OCI-LY1 (cell line): ENCODE data around the gene ZFP36L2.

Experiments
- H2AFZ ChIP-seq: fragments of 200-600 bp; sonication (generic), shearing (Covaris generic); 2 replicates; pipeline ENCODE4 v1.6.0; 2014; ENCODE audit warnings: antibody characterized with exemption, mild to moderate bottlenecking, low read length
- H3F3A ChIP-seq: fragments of 200-600 bp; sonication (generic), shearing (Covaris generic); 2 replicates; pipeline ENCODE4 v1.6.0; 2014; ENCODE audit warnings: mild to moderate bottlenecking, antibody characterized with exemption, low read length, moderate library complexity; ENCODE audit not compliant: insufficient read depth
- H3K27ac ChIP-seq: fragments of 200-600 bp; sonication (generic); 2 replicates; pipeline ENCODE4 v1.5.1; 2014; ENCODE audit warnings: low read length, mixed run types, mild to moderate bottlenecking, low read depth; ENCODE audit not compliant: poor library complexity, severe bottlenecking
- H3K27me3 ChIP-seq: fragments of 200-600 bp; sonication (generic); 2 replicates; pipeline ENCODE4 v1.6.0; 2014; ENCODE audit warnings: antibody characterized with exemption, mild to moderate bottlenecking, low read length, moderate library complexity; ENCODE audit not compliant: insufficient read depth
- H3K36me3 ChIP-seq: fragments of 200-600 bp; sonication (generic); 2 replicates; pipeline ENCODE4 v1.6.1; 2014; ENCODE audit warnings: mild to moderate bottlenecking, antibody characterized with exemption, low read length, moderate library complexity, mixed read lengths; ENCODE audit not compliant: insufficient read depth
- H3K4me1 ChIP-seq: fragments of 200-600 bp; sonication (generic); 2 replicates; pipeline ENCODE4 v1.5.1; 2014; ENCODE audit warnings: mild to moderate bottlenecking, low read length, moderate library complexity; ENCODE audit not compliant: insufficient read depth, severe bottlenecking
- H3K4me2 ChIP-seq: fragments of 200-600 bp; sonication (generic), shearing (Covaris generic); 2 replicates; pipeline ENCODE4 v1.6.1; 2014; ENCODE audit warnings: low read length
- H3K4me3 ChIP-seq: fragments of 200-600 bp; sonication (generic); 2 replicates; pipeline ENCODE4 v1.5.1; 2014; ENCODE audit warnings: low read length, low read depth, mild to moderate bottlenecking, mixed read lengths; ENCODE audit not compliant: poor library complexity, severe bottlenecking
- H3K79me2 ChIP-seq: fragments of 200-600 bp; shearing (Covaris generic); 2 replicates; pipeline ENCODE4 v1.6.1; 2016; ENCODE audit warnings: mixed run types, low read length, mixed read lengths; ENCODE audit not compliant: insufficient read depth
- H3K9ac ChIP-seq: fragments of 200-600 bp; sonication (generic), shearing (Covaris generic); 2 replicates; pipeline ENCODE4 v1.6.1; 2014; ENCODE audit warnings: mild to moderate bottlenecking, low read length, mixed read lengths
- H3K9me2 ChIP-seq: fragments of 200-600 bp; sonication (generic), shearing (Covaris generic); 2 replicates; pipeline ENCODE4 v1.6.1; 2014; ENCODE audit warnings: low read depth, mild to moderate bottlenecking, low read length, mixed read lengths
- H3K9me3 ChIP-seq: fragments of 200-600 bp; shearing (Covaris generic); 2 replicates; pipeline ENCODE4 v1.6.1; 2014; ENCODE audit warnings: low read length, mixed read lengths
- H4K20me1 ChIP-seq: fragments of 200-600 bp; sonication (generic), shearing (Covaris generic); 2 replicates; pipeline ENCODE4 v1.6.0; 2016; ENCODE audit warnings: mild to moderate bottlenecking, low read length; ENCODE audit not compliant: insufficient read depth
- EZH2 ChIP-seq: fragments of 200-600 bp; sonication (generic), shearing (Covaris generic); IDR thresholded peaks from 2 replicates; pipeline ENCODE4 v1.8.0; 2017; ENCODE audit warnings: borderline replicate concordance, mixed run types, mild to moderate bottlenecking, antibody characterized with exemption, low read length, moderate library complexity, mixed read lengths
- TF ChIP-seq, protein P1 (sequence below): fragments of 200-600 bp; sonication (generic), shearing (Covaris generic); IDR thresholded peaks from 2 replicates; pipeline ENCODE4 v1.5.1; 2017; ENCODE audit warnings: mild to moderate bottlenecking, antibody characterized with exemption, low read length, moderate library complexity, mixed read lengths

ZFP36L2 gene

DNA sequence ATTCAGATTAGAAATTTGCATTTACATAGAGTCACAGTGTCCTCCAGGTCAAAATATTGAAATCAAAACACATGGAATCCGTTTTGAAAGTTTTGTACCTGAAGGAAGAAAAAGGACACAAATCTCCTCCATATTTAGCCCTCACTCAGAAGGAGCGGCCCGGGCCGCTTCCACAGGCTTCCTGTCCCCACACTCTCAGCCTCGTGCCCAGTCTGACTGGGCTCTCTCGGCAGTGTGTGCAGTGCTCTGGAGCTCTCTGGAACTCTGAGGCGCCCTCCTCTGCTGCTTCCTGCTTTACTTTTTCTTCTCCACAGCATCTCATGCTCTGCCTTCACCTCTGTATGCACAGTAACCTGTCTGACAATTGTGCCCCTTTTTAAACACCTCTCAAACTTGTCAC, 22.2 kb upstream of the ZFP36L2 start:
- Histone ChIP-seq H3K9me2 (no peaks in the 10 kb centered on the region), H3K4me3 (no peak overlapping the region), H3K4me1 (no peaks in the 10 kb centered on the region), H3K79me2 (no peaks in the 10 kb centered on the region), H3F3A (no peaks in the 10 kb centered on the region), H3K27me3 (no peaks in the 10 kb centered on the region), H4K20me1 (no peaks in the 10 kb centered on the region), H2AFZ (no peak overlapping the region), H3K4me2 (no peak overlapping the region), H3K9ac (no peak overlapping the region), H3K27ac (no peak overlapping the region), H3K36me3 (no peaks in the 10 kb centered on the region), H3K9me3 (no peaks in the 10 kb centered on the region)
- TF ChIP-seq, protein P1, sequence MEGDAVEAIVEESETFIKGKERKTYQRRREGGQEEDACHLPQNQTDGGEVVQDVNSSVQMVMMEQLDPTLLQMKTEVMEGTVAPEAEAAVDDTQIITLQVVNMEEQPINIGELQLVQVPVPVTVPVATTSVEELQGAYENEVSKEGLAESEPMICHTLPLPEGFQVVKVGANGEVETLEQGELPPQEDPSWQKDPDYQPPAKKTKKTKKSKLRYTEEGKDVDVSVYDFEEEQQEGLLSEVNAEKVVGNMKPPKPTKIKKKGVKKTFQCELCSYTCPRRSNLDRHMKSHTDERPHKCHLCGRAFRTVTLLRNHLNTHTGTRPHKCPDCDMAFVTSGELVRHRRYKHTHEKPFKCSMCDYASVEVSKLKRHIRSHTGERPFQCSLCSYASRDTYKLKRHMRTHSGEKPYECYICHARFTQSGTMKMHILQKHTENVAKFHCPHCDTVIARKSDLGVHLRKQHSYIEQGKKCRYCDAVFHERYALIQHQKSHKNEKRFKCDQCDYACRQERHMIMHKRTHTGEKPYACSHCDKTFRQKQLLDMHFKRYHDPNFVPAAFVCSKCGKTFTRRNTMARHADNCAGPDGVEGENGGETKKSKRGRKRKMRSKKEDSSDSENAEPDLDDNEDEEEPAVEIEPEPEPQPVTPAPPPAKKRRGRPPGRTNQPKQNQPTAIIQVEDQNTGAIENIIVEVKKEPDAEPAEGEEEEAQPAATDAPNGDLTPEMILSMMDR: no peak
- no peak for TF ChIP-seq EZH2

DNA sequence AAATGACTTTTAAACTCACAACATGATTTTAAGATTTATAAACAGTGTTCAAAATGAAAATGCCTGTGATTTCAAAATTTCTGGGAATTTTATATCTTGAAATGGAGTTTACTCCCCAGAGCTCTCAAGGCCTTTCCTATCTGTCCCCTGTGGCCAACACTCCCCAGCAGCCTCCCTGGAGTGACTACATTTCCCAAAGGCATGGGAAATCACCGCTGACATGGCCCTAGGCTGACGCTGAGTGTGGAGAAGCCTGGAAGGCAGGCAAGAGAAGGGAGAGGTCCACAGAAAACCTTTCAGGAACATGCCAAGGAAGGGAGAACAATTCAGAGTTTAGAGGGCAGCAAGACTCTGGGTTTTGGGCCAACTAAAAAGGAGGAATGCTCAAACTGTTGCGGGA, 20.2 kb upstream of the ZFP36L2 start:
- no peaks in the 10 kb centered on the region for H4K20me1 ChIP-seq
- H3K36me3 ChIP-seq: no peaks in the 10 kb centered on the region
- H3F3A ChIP-seq: no peaks in the 10 kb centered on the region
- H3K27me3 ChIP-seq: no peaks in the 10 kb centered on the region
- H3K4me1 ChIP-seq: no peaks in the 10 kb centered on the region
- no peaks in the 10 kb centered on the region for H3K9me2 ChIP-seq
- H3K79me2 ChIP-seq: no peaks in the 10 kb centered on the region
- H3K4me3 ChIP-seq: no peak overlapping the region
- H3K4me2 ChIP-seq: no peak overlapping the region
- no peaks in the 10 kb centered on the region for H3K9me3 ChIP-seq
- no peak overlapping the region for H2AFZ ChIP-seq
- no peak overlapping the region for H3K9ac ChIP-seq
- H3K27ac ChIP-seq: no peak overlapping the region
- TF ChIP-seq, protein P1: no peak
- no peak for TF ChIP-seq EZH2

DNA sequence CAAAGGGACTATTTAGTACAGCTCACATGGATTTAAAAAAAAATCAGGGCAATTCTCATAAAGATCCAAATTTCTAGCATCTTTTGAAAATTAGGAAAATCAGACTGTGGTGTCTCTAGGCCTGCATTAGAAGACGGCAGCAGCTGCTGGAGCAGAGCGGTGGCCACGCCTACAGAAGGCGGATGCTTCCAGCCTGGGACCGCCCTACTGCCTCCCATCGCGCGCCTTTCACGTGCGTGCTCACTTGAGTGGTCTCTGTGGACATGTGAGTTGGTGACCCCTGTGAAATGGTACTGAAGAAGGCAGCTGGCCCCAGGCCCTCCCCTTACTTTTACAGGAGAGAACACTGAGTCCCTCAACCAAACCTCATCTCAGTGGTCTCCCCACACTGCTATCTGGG, 15.2 kb upstream of the ZFP36L2 start:
- no peaks in the 10 kb centered on the region for H4K20me1 ChIP-seq
- no peaks in the 10 kb centered on the region for H3K27me3 ChIP-seq
- H3K9me2 ChIP-seq: no peaks in the 10 kb centered on the region
- H3K9ac ChIP-seq: no peak overlapping the region
- peaks cover 15% of the 10 kb centered on the region for H3K4me1 ChIP-seq
- H3K4me3 ChIP-seq: no peak overlapping the region
- H3K4me2 ChIP-seq: no peak overlapping the region
- H2AFZ ChIP-seq: no peak overlapping the region
- H3K36me3 ChIP-seq: no peaks in the 10 kb centered on the region
- TF ChIP-seq, protein P1: no peak
- TF ChIP-seq EZH2: no peak
- no peaks in the 10 kb centered on the region for H3F3A ChIP-seq
- no peaks in the 10 kb centered on the region for H3K9me3 ChIP-seq
- H3K27ac ChIP-seq: no peak overlapping the region
- no peaks in the 10 kb centered on the region for H3K79me2 ChIP-seq
